ENCODE results near the gene WARS2. TPM values are rescaled to one million over a fixed set of nuclear protein-coding genes. Genes with fewer than 3 reads are reported as not detected.

The WARS2 gene
- total RNA-seq, 1 experiment from 2014 or later, result 18.1 TPM

DNA sequence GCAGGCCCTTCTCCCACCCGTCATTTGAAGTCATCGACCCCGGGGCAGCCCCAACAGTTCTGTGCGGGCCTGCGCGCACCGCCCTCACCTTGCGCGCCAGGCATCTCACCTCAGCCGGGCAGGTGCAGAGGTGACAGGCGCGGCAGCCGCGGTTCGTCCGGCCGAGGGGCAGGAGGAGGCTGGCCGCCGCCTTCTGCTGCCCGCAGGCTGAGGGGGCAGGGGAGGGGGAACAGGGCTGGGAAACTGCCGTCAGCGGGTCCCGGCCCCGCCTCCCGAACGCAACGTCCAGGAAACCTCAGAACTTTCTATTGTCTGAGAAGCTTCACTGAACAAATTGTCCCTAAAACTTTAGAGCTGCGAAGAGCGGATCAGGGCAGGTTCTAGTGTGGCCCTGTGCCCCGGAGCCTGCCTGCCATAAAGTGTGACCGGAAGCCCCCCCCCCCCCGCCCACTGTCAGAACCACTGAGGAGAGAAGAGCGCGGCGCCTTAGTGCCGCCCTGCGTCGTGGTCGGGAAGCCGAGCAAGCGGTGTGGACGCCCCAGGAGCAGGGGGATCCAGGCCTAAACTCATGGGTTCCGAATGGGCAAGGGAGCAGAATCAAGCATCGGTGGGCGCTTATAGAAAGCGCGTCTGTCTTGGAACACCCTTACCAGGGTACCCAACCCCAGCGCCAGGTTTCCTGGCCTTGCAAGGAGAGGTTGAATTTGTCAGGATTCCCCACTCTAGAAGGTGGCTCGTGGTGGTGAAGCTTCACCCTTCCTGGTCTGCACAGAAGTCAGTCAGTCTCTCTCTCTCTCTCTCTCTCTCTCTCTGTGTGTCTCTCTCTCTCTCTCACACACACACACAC is 139.0 kb downstream of the WARS2 start:
- H3K36me3 ChIP-seq (ENCODE audit: low read depth, low read length), result no peaks in the 10 kb centered on the region
- no peak overlapping the region for H3K27ac ChIP-seq (ENCODE audit: low read length)
- no TSS peak for BruUV-seq (replicated peaks)

DNA sequence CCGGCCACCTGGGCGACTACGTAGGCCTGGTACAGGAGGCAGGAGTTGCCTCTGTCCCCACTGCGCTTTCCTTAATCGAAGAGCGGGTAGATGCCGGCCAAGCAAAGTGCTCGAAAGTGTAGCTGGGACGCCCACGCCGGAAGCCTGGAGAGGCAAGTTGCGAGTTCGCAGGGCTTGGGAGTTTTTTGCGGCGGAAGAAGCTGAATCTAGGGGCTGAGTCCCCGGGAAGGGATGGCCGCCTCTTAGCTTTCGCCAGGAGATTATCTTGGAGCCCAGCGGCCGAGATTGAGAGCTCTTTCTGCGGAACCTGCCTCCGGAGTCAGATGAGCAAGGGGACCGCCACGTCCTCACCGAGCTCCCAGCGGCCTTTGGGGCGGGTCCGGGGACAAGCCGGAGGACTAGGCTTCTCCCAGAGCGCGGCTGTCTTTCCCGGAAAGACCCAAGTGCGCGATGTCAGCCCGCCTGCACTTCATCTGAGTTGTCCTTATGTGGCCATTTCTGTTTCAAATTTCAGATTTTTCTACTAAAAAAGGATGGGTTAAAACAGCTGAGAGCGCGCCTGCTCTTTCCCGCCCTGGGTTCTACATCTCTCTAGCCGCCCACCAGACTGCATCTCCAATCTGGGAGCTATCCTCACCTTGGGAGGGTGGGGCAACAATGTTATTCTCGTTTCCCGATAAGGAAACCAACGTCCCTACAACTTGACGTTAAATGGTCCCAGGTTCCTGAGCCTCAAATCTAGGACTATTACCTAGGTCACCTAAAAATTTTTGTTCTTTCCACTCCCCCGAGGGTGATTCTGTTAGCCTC is 139.9 kb downstream of the WARS2 start:
- Histone ChIP-seq H3K4me1 (ENCODE audit: insufficient read depth, low read length) (peaks cover 13% of the 10 kb centered on the region), H3K9me3 (ENCODE audit: low read length) (no peaks in the 10 kb centered on the region), H2AFZ (ENCODE audit: low read length) (no peak overlapping the region), H3K9ac (ENCODE audit: low read length) (no peak overlapping the region), H3K27me3 (ENCODE audit: low read length) (no peaks in the 10 kb centered on the region), H3K4me3 (ENCODE audit: low read length) (no peak overlapping the region), H3K9me2 (replicated peaks; ENCODE audit: low read length) (no peaks in the 10 kb centered on the region), H4K20me1 (ENCODE audit: low read length) (no peaks in the 10 kb centered on the region), H3F3A (ENCODE audit: low read length, unreplicated experiment) (no peaks in the 10 kb centered on the region), H3K27ac (ENCODE audit: low read length) (no peak overlapping the region), H3K79me2 (ENCODE audit: low read length) (no peaks in the 10 kb centered on the region), H3K4me2 (ENCODE audit: low read length) (no peak overlapping the region), H3K36me3 (ENCODE audit: low read depth, low read length) (no peaks in the 10 kb centered on the region)
- intact Hi-C loops (cut with micrococcal nuclease), result no loop called here
- CTCF ChIA-PET, result no interaction called here
- TF ChIP-seq EZH2phosphoT487 (IDR thresholded peaks at IDR 0.05; ENCODE audit: borderline replicate concordance, low read length) (no peak), EZH2 (IDR thresholded peaks at IDR 0.05; ENCODE audit: low read length, unreplicated experiment) (no peak), CTCF (conservative IDR thresholded peaks at IDR 0.05; ENCODE audit: low read depth, low read length) (no peak)
- ATAC-seq (no peak), DNase-seq (no peak)
- no TSS peak for BruUV-seq (replicated peaks)
- POLR2A ChIA-PET (ENCODE audit: unreplicated experiment), result no interaction called here

More for the DNA sequence above, 139.0 kb downstream of the WARS2 start:
- DNase-seq, result no peak
- Histone ChIP-seq H3K9me3 (ENCODE audit: low read length) (no peaks in the 10 kb centered on the region), H3K4me1 (ENCODE audit: insufficient read depth, low read length) (peaks cover 8% of the 10 kb centered on the region), H3K27me3 (ENCODE audit: low read length) (no peaks in the 10 kb centered on the region), H3K9ac (ENCODE audit: low read length) (no peak overlapping the region), H3F3A (ENCODE audit: low read length, unreplicated experiment) (no peaks in the 10 kb centered on the region), H3K4me3 (ENCODE audit: low read length) (no peak overlapping the region), H3K9me2 (replicated peaks; ENCODE audit: low read length) (no peaks in the 10 kb centered on the region), H4K20me1 (ENCODE audit: low read length) (no peaks in the 10 kb centered on the region), H3K79me2 (ENCODE audit: low read length) (no peaks in the 10 kb centered on the region), H3K4me2 (ENCODE audit: low read length) (peak overlapping the region; percentile 15; the same call in 1 of the 2 replicates), H2AFZ (ENCODE audit: low read length) (peak overlapping the region; percentile 12; the same call in 1 of the 2 replicates)
- ChIA-PET POLR2A (ENCODE audit: unreplicated experiment) (no interaction called here), CTCF (no interaction called here)
- peak; percentile 29 for ATAC-seq
- intact Hi-C loops (cut with micrococcal nuclease), result no loop called here
- TF ChIP-seq EZH2 (IDR thresholded peaks at IDR 0.05; ENCODE audit: low read length, unreplicated experiment) (no peak), EZH2phosphoT487 (IDR thresholded peaks at IDR 0.05; ENCODE audit: borderline replicate concordance, low read length) (no peak), CTCF (conservative IDR thresholded peaks at IDR 0.05; ENCODE audit: low read depth, low read length) (no peak)

All from PC-3 (cell line).